Measurements from ENCODE around the gene F2RL1. TPM values are rescaled to one million over a fixed set of nuclear protein-coding genes. Genes with fewer than 3 reads are reported as not detected.

F2RL1 gene
- total RNA-seq, 2 experiments from 2014 or later, result 2.9 to 3.0 TPM

Other genes starting within 250 kb of the F2RL1 start
- gene F2RL2, start 195.6 kb upstream of the F2RL1 start, total RNA-seq, result not detected
- gene F2R, start 102.9 kb upstream of the F2RL1 start, total RNA-seq, result under 1 TPM; 0.42 to 0.43 TPM
- 1 to 10 TPM in 1 of 2 experiments, under 1 TPM in 1; 0.81 to 1.1 TPM for gene S100Z, start 31.0 kb downstream of the F2RL1 start, total RNA-seq
- under 1 TPM in 1 of 2 experiments, not detected in 1; 0.38 TPM for gene CRHBP, start 134.0 kb downstream of the F2RL1 start, total RNA-seq
- 10 to 100 TPM; 20.3 to 23.0 TPM for gene AGGF1, start 211.4 kb downstream of the F2RL1 start, total RNA-seq